ENCODE results near the gene CDC37L1.
"Not testable (repeated sequence)": the region's sequence is repeated elsewhere in the genome, so short reads cannot be mapped to it uniquely, and the experiment has no call there.

Gene CDC37L1

GRCh38 chr9:4679268-4680172, at the start of gene CDC37L1:
Gene CDC37L1 (plus strand): TSS chr9:4679569. CDS start chr9:4679768, 199 bp downstream.
- TF ChIP-seq POLR2A (IDR thresholded peaks at IDR 0.05; ENCODE audit: low read length) (peak; percentile 99), GATA1 (IDR thresholded peaks at IDR 0.05; ENCODE audit: low read depth, low read length) (no peak)

GRCh38 chr9:4630836-4631235, 48.5 kb upstream of the CDC37L1 start:
- DNase-seq = no peak
- TF ChIP-seq GATA1 (IDR thresholded peaks at IDR 0.05; ENCODE audit: low read depth, low read length) = no peak
- TF ChIP-seq POLR2A (IDR thresholded peaks at IDR 0.05; ENCODE audit: low read length) = no peak

More at GRCh38 chr9:4679268-4680172, at the start of gene CDC37L1:
- DNase-seq = peak; percentile 98 to 99

- TF ChIP-seq GATA1 (IDR thresholded peaks at IDR 0.05; ENCODE audit: low read depth, low read length) = no peak
- no peak for TF ChIP-seq POLR2A (IDR thresholded peaks at IDR 0.05; ENCODE audit: low read length)
- no peak for DNase-seq
Observed at GRCh38 chr9:4638968-4639367, 40.4 kb upstream of the CDC37L1 start.

GRCh38 chr9:4639420-4639819, 39.9 kb upstream of the CDC37L1 start:
- TF ChIP-seq GATA1 (IDR thresholded peaks at IDR 0.05; ENCODE audit: low read depth, low read length) (no peak), POLR2A (IDR thresholded peaks at IDR 0.05; ENCODE audit: low read length) (no peak)
- DNase-seq = no peak

GRCh38 chr9:4640027-4640426, 39.3 kb upstream of the CDC37L1 start:
- peak in 1 of 2 experiments; percentile 10 for DNase-seq
- TF ChIP-seq GATA1 (IDR thresholded peaks at IDR 0.05; ENCODE audit: low read depth, low read length) (no peak), POLR2A (IDR thresholded peaks at IDR 0.05; ENCODE audit: low read length) (no peak)

- TF ChIP-seq GATA1 (IDR thresholded peaks at IDR 0.05; ENCODE audit: low read depth, low read length) (no peak), POLR2A (IDR thresholded peaks at IDR 0.05; ENCODE audit: low read length) (no peak)
- DNase-seq = no peak
Observed at GRCh38 chr9:4642351-4642750, 37.0 kb upstream of the CDC37L1 start.

GRCh38 chr9:4654084-4654483, 25.3 kb upstream of the CDC37L1 start:
- DNase-seq = no peak
- TF ChIP-seq POLR2A (IDR thresholded peaks at IDR 0.05; ENCODE audit: low read length) (no peak), GATA1 (IDR thresholded peaks at IDR 0.05; ENCODE audit: low read depth, low read length) (no peak)

GRCh38 chr9:4654538-4654937, 24.8 kb upstream of the CDC37L1 start:
- no peak for DNase-seq
- TF ChIP-seq GATA1 (IDR thresholded peaks at IDR 0.05; ENCODE audit: low read depth, low read length) (no peak), POLR2A (IDR thresholded peaks at IDR 0.05; ENCODE audit: low read length) (no peak)

GRCh38 chr9:4656196-4656595, 23.2 kb upstream of the CDC37L1 start:
- not testable (repeated sequence) for DNase-seq

- DNase-seq = no peak
Observed at GRCh38 chr9:4656621-4657020, 22.7 kb upstream of the CDC37L1 start.

GRCh38 chr9:4657426-4658159, 21.8 kb upstream of the CDC37L1 start:
- no peak for TF ChIP-seq GATA1 (IDR thresholded peaks at IDR 0.05; ENCODE audit: low read depth, low read length)
- no peak for TF ChIP-seq POLR2A (IDR thresholded peaks at IDR 0.05; ENCODE audit: low read length)
- no peak for DNase-seq

More at GRCh38 chr9:4656621-4657020, 22.7 kb upstream of the CDC37L1 start:
- no peak for TF ChIP-seq POLR2A (IDR thresholded peaks at IDR 0.05; ENCODE audit: low read length)
- TF ChIP-seq GATA1 (IDR thresholded peaks at IDR 0.05; ENCODE audit: low read depth, low read length) = no peak

GRCh38 chr9:4660665-4661064, 18.7 kb upstream of the CDC37L1 start:
- not testable (repeated sequence) for DNase-seq

GRCh38 chr9:4661165-4661564, 18.2 kb upstream of the CDC37L1 start:
- TF ChIP-seq GATA1 (IDR thresholded peaks at IDR 0.05; ENCODE audit: low read depth, low read length) = no peak
- TF ChIP-seq POLR2A (IDR thresholded peaks at IDR 0.05; ENCODE audit: low read length) = no peak
- no peak for DNase-seq

GRCh38 chr9:4661611-4662010, 17.8 kb upstream of the CDC37L1 start:
- DNase-seq = no peak
- TF ChIP-seq GATA1 (IDR thresholded peaks at IDR 0.05; ENCODE audit: low read depth, low read length) = no peak
- TF ChIP-seq POLR2A (IDR thresholded peaks at IDR 0.05; ENCODE audit: low read length) = no peak

Data from erythroblast (primary cell).